Duodenal mucosa (tissue), 2 donors: ENCODE results near the gene ATP1A3.

Experiments
- H3K27ac ChIP-seq: one replicate; pipeline ENCODE4 v1.7.0; 2013; ENCODE audit warnings: low read depth, low read length
- H3K27me3 ChIP-seq, 2 donors: one replicate each; pipeline ENCODE4 v1.7.0; 2013; ENCODE audit warnings: low read length in 2 of 2, control low read depth in 1 of 2; ENCODE audit not compliant: insufficient read depth in 2 of 2, control insufficient read depth in 1 of 2
- H3K36me3 ChIP-seq, 2 donors: one replicate each; pipeline ENCODE4 v1.7.0; 2013; ENCODE audit warnings: low read length in 2 of 2, control low read depth in 1 of 2; ENCODE audit not compliant: insufficient read depth in 2 of 2, control insufficient read depth in 1 of 2
- H3K4me1 ChIP-seq, 2 donors: one replicate each; pipeline ENCODE4 v1.7.0; 2013; ENCODE audit warnings: low read length in 2 of 2, control low read depth in 1 of 2; ENCODE audit not compliant: insufficient read depth in 2 of 2, control insufficient read depth in 1 of 2
- H3K4me3 ChIP-seq, 2 donors: one replicate each; pipeline ENCODE4 v1.7.0; 2013; ENCODE audit warnings: low read length in 2 of 2, low read depth in 1 of 2
- H3K9ac ChIP-seq, 2 donors: one replicate each; pipeline ENCODE4 v1.7.0; 2013; ENCODE audit warnings: low read length in 2 of 2, low read depth in 1 of 2
- H3K9me3 ChIP-seq, 2 donors: one replicate each; pipeline ENCODE4 v1.7.0; 2013; ENCODE audit warnings: low read length in 2 of 2, control low read depth in 1 of 2; ENCODE audit not compliant: control insufficient read depth in 1 of 2

Gene ATP1A3

DNA sequence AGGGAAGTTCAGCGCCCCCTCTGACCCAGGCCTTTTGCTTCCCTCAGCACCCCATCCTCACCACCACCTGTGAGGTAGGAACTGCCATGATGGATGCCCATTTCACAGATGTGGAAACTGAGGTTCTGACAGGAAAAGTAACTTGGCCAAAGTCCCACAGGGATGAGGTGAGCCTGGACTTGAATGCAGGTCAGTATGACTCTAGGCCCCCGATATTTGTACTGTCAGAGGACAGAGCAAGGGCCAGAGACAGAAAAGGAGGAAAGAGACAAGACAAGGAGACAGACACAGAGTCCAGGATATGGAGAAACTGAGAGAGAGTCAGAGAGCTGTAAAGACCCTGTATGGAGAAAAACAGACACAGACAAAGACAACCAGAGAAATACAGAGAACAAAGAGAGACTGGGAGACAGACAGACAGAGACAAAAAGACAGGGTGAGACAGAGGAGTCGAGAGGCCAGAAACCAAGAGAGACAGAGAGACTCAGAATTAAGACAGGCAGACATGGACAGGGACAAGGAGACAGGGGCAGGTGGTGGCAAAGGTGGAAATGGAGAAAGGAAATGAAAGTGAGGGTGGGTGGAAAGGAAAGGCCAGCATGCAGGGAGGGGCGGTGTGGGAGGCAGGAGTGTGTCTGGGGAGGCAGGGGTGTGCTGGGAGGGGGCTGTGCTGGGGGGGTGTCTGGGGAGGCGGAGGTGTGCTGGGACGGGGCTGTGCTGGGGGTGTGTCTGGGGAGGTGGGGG is 70.8 kb downstream of the ATP1A3 start:
- no peaks in the 10 kb centered on the region for H3K36me3 ChIP-seq

DNA sequence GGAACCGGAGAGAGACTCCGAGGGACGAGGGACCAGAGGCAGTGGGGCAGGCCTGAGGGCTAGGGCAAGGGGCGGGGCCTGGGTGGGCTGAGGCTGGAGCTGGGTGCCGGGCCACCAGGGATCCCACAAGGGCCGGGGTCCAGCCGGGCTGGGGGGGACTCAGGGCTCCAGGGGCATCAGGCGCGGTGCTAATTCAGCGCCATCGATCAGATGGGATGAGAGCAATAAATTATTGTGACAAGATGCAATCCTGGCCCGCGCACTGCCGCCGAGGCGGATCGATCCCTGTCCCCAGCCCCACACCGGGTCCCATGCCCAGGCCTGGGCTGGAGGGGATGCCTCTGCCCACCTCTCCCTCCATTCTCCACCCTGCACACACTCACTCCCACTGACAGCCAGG is 71.4 kb downstream of the ATP1A3 start:
- H3K36me3 ChIP-seq, result no peaks in the 10 kb centered on the region
- no peaks in the 10 kb centered on the region for H3K9me3 ChIP-seq
- peaks cover 77 to 83% of the 10 kb centered on the region in 2 donors for H3K27me3 ChIP-seq
- no peak overlapping the region for H3K27ac ChIP-seq
- H3K4me3 ChIP-seq, result no peak overlapping the region
- no peak overlapping the region for H3K9ac ChIP-seq
- H3K4me1 ChIP-seq, result peaks cover 0 to 3% of the 10 kb centered on the region in 2 donors

More for the DNA sequence above, 70.8 kb downstream of the ATP1A3 start:
- H3K27me3 ChIP-seq, result peaks cover 75 to 79% of the 10 kb centered on the region in 2 donors
- H3K4me1 ChIP-seq, result peaks cover 0 to 3% of the 10 kb centered on the region in 2 donors
- no peaks in the 10 kb centered on the region for H3K9me3 ChIP-seq
- no peak overlapping the region for H3K4me3 ChIP-seq
- H3K27ac ChIP-seq, result no peak overlapping the region
- no peak overlapping the region for H3K9ac ChIP-seq

DNA sequence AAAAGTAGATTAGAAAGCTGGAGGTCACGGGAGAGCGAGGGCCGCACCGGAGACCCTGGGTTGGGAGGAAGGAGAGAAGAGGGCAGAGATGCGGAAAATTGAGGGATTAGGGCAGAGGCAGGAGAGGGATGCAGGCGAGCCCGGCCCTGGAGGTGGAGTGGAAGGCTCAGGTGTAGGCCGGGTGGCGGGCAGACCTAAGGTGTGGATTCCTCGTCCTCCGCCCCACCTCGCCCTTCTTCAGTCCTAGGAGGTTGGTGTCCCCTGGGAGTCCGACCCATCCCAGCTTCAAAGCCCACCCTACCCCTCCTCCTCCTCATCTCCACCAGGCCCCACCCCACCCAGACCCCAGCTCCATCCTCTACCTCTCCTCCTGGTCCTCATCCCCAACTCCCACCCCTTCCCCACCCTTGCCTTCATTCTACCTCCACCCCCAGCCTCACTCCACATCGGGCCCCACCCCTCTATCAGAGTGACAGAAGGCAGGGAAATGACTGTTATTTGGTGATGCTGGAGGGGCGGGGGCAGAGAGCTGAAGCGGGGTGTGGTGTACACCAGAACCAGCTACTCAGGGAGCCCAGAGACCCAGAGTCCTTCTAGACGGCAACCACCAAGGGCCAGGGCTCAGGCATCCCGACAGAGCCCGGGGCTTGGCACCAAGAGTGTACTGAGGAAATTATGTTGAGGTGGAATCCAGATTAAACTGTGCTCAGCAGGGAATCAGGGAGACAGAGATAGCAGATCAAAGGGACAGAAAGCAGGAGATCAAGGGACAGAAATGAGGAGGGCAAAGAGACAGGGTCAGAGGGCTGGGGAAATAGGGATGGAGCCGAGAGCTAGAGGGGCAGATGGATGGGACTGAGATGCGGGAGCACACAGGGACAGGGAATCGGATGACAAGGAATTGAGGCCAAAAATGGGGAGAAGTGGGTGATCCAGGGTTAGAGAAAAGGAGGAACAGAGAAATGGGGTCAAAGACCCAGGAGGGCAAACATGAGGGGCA is 72.2 kb downstream of the ATP1A3 start:
- H3K27ac ChIP-seq, result no peak overlapping the region
- H3K4me1 ChIP-seq, result peaks cover 0 to 3% of the 10 kb centered on the region in 2 donors
- H3K27me3 ChIP-seq, result peaks cover 75 to 81% of the 10 kb centered on the region in 2 donors
- H3K4me3 ChIP-seq, result no peak overlapping the region
- H3K9me3 ChIP-seq, result no peaks in the 10 kb centered on the region
- H3K9ac ChIP-seq, result no peak overlapping the region
- H3K36me3 ChIP-seq, result no peaks in the 10 kb centered on the region

DNA sequence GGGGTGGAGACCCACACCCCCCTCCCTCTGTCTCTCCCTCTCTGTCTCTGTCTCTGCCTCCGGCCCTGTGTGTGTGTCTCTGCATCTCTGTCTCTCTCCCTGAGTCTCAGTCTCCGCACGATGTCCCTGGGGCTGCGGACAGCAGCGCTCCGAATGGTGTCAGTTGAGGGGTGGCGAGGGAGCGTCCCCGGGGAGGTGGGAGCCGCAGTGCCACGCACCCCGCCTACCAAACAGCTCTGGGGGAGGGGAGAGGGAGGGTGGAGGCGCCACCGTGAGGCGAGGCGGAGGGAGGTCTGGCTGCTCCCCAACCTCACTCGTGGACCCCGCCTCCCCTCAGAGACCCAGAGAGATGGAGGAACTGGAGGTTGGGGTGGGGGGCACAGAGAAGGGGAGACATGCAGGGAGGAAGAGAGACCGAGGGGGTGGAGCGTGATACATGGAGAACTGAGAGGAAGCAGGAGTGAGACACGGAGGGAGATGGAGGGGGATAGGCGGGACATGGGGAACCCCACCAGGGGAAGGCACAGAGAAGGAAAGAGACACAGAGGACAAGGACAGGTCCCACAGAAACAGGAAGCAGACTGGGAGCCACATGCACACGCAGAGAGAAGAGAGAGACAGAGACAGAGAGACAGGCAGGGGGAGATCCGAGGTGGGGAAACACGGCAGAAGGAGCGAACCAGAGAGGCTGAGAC is 73.0 kb downstream of the ATP1A3 start:
- peaks cover 75 to 83% of the 10 kb centered on the region in 2 donors for H3K27me3 ChIP-seq

DNA sequence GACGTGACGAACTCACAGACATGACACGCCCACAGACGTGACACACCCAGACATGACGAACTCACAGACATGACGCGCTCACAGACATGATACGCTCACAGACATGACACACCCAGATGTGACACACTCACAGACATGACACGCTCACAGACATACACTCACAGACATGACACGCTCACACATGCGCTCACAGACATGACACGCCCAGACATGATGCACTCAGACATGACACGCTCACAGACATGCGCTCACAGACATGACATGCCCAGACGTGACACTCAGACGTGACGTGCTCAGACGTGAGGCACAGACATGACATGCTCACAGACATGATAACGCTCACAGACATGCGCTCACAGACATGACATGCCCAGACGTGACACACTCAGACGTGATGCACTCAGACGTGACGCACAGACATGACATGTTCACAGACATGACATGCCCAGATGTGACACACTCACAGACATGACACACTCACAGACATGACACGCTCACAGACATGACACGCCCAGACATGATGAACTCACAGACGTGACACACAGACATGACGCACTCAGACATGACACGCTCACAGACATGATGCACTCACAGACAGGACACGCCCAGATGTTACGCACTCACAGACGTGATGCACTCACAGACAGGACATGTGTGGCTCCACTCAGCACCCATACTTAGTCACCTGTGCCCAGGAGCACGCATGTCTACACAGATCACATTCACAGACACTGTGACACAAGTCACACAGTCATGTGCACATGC is 73.9 kb downstream of the ATP1A3 start:
- Histone ChIP-seq H3K27ac (no peak overlapping the region), H3K9ac (no peak overlapping the region), H3K9me3 (no peaks in the 10 kb centered on the region), H3K4me1 (peaks cover 3 to 4% of the 10 kb centered on the region in 2 donors), H3K27me3 (peaks cover 75 to 82% of the 10 kb centered on the region in 2 donors), H3K36me3 (no peaks in the 10 kb centered on the region), H3K4me3 (no peak overlapping the region)

More for the DNA sequence above, 73.0 kb downstream of the ATP1A3 start:
- Histone ChIP-seq H3K9ac (no peak overlapping the region), H3K9me3 (no peaks in the 10 kb centered on the region), H3K27ac (no peak overlapping the region), H3K36me3 (no peaks in the 10 kb centered on the region), H3K4me1 (peaks cover 0 to 3% of the 10 kb centered on the region in 2 donors), H3K4me3 (no peak overlapping the region)

DNA sequence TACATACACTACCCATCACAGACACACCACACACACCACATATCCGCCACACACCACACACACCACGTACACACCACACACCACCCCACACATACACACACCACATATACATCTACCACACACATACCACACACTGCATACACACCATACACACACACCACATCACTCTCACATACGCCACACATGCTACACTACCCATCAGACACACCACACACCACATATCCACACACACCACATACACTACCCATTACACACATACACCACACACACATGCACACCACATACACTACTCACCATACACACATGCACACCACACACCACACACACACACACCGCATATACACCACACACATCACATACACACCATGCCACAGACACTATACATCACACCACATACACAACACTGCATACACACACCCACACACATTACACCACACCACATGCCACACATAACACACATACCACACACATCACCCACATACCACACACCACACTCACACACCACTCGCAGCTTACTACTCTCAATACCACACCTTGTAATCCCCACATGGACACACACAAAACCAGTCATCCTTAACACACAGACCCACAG is 75.3 kb downstream of the ATP1A3 start:
- peaks cover 71 to 79% of the 10 kb centered on the region in 2 donors for H3K27me3 ChIP-seq
- H3K9ac ChIP-seq, result no peak overlapping the region
- H3K27ac ChIP-seq, result no peak overlapping the region
- peaks cover 3 to 5% of the 10 kb centered on the region in 2 donors for H3K4me1 ChIP-seq
- H3K36me3 ChIP-seq, result no peaks in the 10 kb centered on the region
- H3K4me3 ChIP-seq, result no peak overlapping the region
- H3K9me3 ChIP-seq, result no peaks in the 10 kb centered on the region

DNA sequence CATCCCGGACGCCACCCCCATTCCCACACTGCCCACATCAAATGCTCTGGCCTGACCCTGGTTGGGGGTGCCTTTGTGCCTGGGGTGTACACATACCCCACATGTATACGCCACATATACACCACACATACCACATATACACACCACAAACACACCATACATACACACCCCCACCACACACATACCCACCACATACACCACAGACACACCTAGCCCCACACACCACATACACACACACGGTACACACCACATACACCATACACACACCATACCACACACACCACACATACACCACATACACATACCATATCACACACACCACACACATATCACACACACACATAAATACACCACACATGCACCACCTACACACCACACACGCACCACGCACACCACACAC is 75.9 kb downstream of the ATP1A3 start:
- Histone ChIP-seq H3K27ac (no peak overlapping the region), H3K4me1 (peaks cover 3 to 5% of the 10 kb centered on the region in 2 donors), H3K36me3 (no peaks in the 10 kb centered on the region), H3K9ac (no peak overlapping the region), H3K4me3 (no peak overlapping the region), H3K27me3 (peaks cover 73 to 85% of the 10 kb centered on the region in 2 donors), H3K9me3 (no peaks in the 10 kb centered on the region)

DNA sequence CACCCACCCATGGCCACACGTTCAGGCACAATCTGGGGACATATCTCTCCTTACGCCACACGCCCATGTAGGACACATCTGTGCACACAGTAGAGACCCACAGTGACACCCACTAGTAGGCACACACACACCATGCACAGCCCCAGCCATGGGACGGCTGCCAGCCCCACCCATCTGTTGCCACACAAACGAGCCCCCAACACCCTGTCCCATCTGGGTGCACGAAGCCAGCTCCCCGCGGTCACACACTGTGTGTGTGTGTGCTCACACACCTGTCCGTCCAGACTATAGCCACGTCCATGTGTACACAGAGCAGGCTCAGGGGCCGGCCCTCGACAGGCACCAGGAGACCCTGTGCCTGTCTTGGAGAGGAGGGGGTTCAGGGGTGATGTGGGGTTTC is 76.4 kb downstream of the ATP1A3 start:
- no peak overlapping the region for H3K4me3 ChIP-seq
- no peak overlapping the region for H3K9ac ChIP-seq
- no peak overlapping the region for H3K27ac ChIP-seq
- no peaks in the 10 kb centered on the region for H3K36me3 ChIP-seq
- H3K4me1 ChIP-seq, result peaks cover 3 to 5% of the 10 kb centered on the region in 2 donors
- no peaks in the 10 kb centered on the region for H3K9me3 ChIP-seq
- H3K27me3 ChIP-seq, result peaks cover 72 to 83% of the 10 kb centered on the region in 2 donors
